Activated T-helper 1 cell treated with anti-CD3 and anti-CD28 coated beads, Interleukin-12 subunit alpha, Interleukin-12 subunit beta, Interleukin-2, Interleukin-4 antibody, amounts not matched to agents 30 ng/mL and 10 ng/mL and 1 ng/mL, durations not matched to agents 14 hours and 24 hours and 36 hours (primary cell): ENCODE results near the gene C11orf21. TPM values are rescaled to one million over a fixed set of nuclear protein-coding genes. Genes with fewer than 3 reads are reported as not detected.

Experiments used
- DNase-seq: peaks from one replicate; pipeline ENCODE4 v3.0.0; 2021; ENCODE audit warnings: low spot score
- H3K27ac Mint-ChIP-seq: one replicate; pipeline ENCODE4 v1.8.0; 2021; ENCODE audit warnings: mild to moderate bottlenecking, mixed read lengths
- H3K27me3 Mint-ChIP-seq: one replicate; pipeline ENCODE4 v1.8.0; 2022; ENCODE audit warnings: mild to moderate bottlenecking, moderate library complexity, mixed read lengths; ENCODE audit not compliant: insufficient read depth
- H3K36me3 Mint-ChIP-seq: one replicate; pipeline ENCODE4 v1.8.0; 2021; ENCODE audit warnings: low read depth, mixed read lengths
- H3K4me1 Mint-ChIP-seq: one replicate; pipeline ENCODE4 v1.8.0; 2021; ENCODE audit warnings: low read depth, mixed read lengths
- H3K4me3 Mint-ChIP-seq: one replicate; pipeline ENCODE4 v1.8.0; 2021; ENCODE audit warnings: mild to moderate bottlenecking, moderate library complexity, mixed read lengths
- H3K9me3 Mint-ChIP-seq: one replicate; pipeline ENCODE4 v1.8.0; 2021; ENCODE audit warnings: mixed read lengths
- intact Hi-C: fragments of 100-400 bp; cut with micrococcal nuclease; formaldehyde crosslinking; loops from one replicate; pipeline ENCODE4 v1.15.1; 2024
- total RNA-seq: library from RNA; stranded (reverse); gene quantifications from 2 replicates; pipeline ENCODE4 v1.2.3, GENCODE V29; 2022

Gene C11orf21
- total RNA-seq, 1 donor from 2014 or later, result 2.5 TPM

DNA sequence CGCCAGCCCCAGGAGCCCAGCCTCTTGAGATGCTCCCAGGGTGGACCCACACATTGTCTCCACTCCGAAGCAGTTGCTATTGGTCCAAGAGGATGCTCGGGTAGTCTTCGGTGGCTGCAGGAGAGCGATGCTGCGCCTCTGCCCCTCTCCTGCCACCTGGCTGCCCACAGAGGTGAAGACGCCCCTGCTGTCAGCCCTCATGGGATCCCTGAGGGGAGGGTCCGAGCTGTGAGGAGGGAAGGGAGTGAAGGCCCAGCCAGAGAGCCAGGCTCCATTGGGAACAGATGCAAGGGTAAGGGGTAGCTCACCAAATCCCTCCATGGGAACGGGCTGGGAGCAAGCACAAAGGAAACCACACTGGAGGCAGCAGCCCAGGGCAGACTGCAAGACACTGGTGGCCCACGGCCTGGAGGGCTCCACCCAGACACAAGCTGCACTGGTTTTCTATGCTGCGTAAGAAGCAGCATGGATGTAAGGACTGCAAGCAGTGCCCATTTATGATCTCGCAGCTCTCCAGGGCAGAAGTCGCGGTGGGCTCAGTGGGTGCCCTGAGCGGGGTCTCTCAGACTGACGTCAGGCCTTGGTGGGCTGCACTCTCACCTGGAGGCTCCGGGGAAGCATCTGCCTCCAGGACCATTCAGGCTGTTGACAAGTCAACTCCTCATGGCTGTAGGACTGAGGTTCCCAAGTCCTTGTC, 15.8 kb upstream of the C11orf21 start:
- H3K9me3 Mint-ChIP-seq, result no peaks in the 10 kb centered on the region
- no peaks in the 10 kb centered on the region for H3K4me1 Mint-ChIP-seq
- H3K27me3 Mint-ChIP-seq, result peaks cover 5% of the 10 kb centered on the region
- no peaks in the 10 kb centered on the region for H3K36me3 Mint-ChIP-seq
- no peak overlapping the region for H3K4me3 Mint-ChIP-seq
- intact Hi-C loops, result no loop called here
- H3K27ac Mint-ChIP-seq, result no peak overlapping the region
- DNase-seq, result no peak

DNA sequence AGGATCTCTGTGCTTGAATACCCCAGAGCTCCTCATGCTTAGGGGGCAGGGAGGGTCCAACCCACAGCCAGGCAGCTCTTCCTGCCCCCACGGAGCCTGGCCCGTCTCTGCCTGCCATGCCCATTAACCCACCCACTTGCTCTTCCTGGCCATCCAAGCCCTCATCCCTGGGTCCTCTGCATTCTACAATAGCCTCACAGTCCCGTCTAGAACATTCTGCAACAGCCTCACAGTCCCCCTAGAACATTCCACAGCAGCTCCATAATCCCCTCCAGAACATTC, 15.2 kb upstream of the C11orf21 start:
- peaks cover 5% of the 10 kb centered on the region for H3K27me3 Mint-ChIP-seq
- no peaks in the 10 kb centered on the region for H3K36me3 Mint-ChIP-seq

DNA sequence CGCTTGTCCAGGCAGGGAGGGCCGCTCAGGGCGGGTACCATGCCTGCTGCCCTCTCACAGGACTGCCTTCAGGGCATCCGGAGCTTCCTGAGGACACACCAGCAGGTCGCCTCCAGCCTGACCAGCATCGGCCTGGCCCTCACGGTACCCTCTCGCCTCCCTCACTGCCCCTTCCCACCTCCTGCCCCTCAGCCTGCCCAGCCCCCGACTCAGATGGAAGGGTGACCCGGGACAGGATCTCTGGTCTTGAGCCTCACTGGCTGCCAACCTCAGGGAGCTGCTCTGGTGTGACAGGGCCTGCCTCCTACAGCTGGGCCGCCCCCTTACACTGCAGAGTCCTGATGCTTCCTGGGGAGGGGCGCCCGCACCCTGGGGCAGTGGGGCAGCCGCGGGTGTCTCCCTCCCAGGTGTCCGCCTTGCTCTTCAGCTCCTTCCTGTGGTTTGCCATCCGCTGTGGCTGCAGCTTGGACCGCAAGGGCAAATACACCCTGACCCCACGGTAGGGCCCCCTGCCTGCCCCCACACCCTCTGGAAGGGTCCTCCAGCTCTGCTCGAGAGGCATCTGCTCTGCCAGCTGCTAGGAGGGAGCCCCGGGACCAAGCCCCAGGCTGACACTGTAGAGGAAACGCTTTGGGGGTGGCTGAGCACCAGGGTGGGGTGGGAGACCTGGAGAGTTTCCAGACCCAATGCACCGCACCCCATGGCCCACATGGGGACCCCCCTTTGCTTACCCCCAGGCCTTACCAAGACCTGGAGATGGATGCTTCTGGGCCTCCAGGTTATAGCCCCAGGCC, 14.6 kb upstream of the C11orf21 start:
- intact Hi-C loops, result no loop called here
- H3K4me1 Mint-ChIP-seq, result no peaks in the 10 kb centered on the region
- no peak for DNase-seq
- H3K27ac Mint-ChIP-seq, result no peak overlapping the region
- no peak overlapping the region for H3K4me3 Mint-ChIP-seq
- H3K36me3 Mint-ChIP-seq, result no peaks in the 10 kb centered on the region
- H3K27me3 Mint-ChIP-seq, result peaks cover 5% of the 10 kb centered on the region
- no peaks in the 10 kb centered on the region for H3K9me3 Mint-ChIP-seq

More for the DNA sequence above, 15.2 kb upstream of the C11orf21 start:
- Mint-ChIP-seq H3K27ac (no peak overlapping the region), H3K4me3 (no peak overlapping the region), H3K4me1 (no peaks in the 10 kb centered on the region), H3K9me3 (no peaks in the 10 kb centered on the region)
- intact Hi-C loops, result no loop called here
- no peak for DNase-seq

DNA sequence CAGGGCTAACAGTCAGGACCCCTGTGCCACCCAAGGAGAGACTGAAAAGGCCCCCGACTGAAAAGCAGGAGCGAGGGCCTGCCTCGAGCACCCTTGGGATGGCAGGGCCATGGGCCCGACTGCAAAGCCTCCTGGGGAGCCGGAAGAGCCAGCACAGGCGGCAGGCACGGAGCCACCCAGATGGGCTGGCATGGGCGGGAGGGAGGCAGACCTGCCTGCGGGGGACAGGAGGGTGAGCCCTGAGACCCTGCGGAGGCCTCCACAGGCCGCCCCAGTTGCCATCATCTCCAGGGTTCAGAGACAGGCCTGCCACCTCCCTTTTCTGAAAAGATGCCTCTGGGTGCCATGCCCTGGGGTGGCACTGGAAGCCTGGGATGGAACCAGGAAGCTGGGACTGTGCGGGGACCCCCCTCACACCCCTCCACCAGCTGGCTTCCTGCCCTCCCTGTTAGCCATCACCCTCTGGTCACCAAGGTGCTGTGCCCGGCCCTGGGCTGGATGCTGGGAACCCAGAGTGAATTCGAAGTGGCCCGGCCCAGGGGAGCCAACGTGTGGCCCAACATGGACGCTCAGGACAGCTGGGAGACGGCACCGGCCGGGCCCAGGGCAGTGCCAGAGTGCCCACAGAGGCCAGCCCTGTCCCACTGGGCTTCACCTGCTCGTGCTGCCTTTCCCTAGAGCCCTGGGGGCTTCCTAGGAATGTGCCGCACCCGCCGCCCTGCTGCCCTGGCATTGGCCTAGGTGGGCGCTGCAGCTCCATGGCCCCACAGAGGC, 13.9 kb upstream of the C11orf21 start:
- no peaks in the 10 kb centered on the region for H3K36me3 Mint-ChIP-seq
- H3K4me3 Mint-ChIP-seq, result no peak overlapping the region
- no peaks in the 10 kb centered on the region for H3K9me3 Mint-ChIP-seq
- no peak for DNase-seq
- intact Hi-C loops, result no loop called here
- no peak overlapping the region for H3K27ac Mint-ChIP-seq
- H3K27me3 Mint-ChIP-seq, result peaks cover 5% of the 10 kb centered on the region
- H3K4me1 Mint-ChIP-seq, result no peaks in the 10 kb centered on the region

DNA sequence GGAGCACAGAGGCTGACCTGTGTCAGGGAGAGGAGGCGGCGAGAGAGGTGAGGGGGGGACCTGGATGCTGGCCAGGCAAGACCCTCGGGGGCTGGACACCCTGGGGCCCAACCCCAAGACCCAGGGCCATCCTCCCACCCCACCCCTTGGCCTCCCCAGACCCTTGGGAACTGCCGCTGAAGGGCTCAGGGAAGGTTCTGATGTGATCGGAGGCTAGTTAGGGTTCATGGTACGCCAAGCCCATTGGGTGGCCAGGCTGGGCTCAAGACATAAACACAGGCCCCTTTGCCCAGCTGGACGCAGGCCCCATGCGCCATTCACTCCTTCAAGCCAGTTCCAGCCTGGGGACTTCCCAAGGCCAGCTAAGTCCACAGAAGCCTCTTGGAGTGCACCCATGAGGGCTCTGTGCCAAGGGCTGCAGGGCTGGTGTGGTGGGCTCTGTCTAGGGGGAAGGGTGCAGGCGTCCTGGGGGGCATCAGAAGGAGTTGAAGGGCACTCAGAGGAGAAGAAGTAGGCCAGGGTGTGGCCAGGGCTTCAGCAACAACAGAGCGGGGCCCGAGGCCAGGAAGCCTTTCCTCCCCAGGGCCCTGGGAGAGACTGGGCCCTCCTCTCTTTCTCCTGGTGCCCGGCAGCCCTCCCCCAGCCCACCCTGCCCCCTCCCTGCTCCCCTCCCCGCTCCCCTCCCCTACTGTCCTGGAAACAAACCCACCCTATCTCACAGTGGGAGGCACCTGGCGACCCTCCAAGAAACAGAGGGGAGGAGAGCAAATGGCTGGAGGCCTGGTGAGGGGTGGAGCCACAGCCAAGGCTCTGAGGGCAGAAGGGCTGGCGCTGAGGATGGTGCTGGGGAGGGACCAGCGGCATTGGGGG, 13.0 kb upstream of the C11orf21 start:
- no peak overlapping the region for H3K4me3 Mint-ChIP-seq
- no peaks in the 10 kb centered on the region for H3K9me3 Mint-ChIP-seq
- H3K36me3 Mint-ChIP-seq, result no peaks in the 10 kb centered on the region
- no peak for DNase-seq
- H3K4me1 Mint-ChIP-seq, result no peaks in the 10 kb centered on the region
- H3K27me3 Mint-ChIP-seq, result peaks cover 4% of the 10 kb centered on the region
- intact Hi-C loops, result no loop called here
- H3K27ac Mint-ChIP-seq, result no peak overlapping the region

DNA sequence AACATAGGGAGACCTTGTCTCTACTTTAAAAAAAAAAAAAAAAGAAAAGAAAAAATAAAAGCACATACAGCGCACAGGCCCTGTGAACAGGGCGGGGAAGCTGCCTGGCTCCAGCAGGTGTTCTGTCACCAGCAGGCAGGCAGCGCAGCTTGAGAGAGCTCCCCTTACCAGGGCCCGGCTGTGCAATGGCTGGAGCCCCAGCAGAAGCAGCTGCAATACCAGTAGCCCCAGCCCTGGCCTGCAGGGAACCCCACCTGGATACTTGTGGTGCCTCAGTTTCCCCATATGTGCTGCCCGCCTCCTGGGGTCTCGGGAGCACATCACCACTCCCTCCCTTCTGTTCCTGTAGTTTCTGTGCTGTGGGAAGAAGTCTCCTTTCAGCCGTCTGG, 12.4 kb upstream of the C11orf21 start:
- intact Hi-C loops, result no loop called here
- no peaks in the 10 kb centered on the region for H3K9me3 Mint-ChIP-seq
- DNase-seq, result no peak
- H3K36me3 Mint-ChIP-seq, result no peaks in the 10 kb centered on the region
- no peak overlapping the region for H3K27ac Mint-ChIP-seq
- H3K4me3 Mint-ChIP-seq, result no peak overlapping the region
- peaks cover 2% of the 10 kb centered on the region for H3K27me3 Mint-ChIP-seq
- H3K4me1 Mint-ChIP-seq, result no peaks in the 10 kb centered on the region

DNA sequence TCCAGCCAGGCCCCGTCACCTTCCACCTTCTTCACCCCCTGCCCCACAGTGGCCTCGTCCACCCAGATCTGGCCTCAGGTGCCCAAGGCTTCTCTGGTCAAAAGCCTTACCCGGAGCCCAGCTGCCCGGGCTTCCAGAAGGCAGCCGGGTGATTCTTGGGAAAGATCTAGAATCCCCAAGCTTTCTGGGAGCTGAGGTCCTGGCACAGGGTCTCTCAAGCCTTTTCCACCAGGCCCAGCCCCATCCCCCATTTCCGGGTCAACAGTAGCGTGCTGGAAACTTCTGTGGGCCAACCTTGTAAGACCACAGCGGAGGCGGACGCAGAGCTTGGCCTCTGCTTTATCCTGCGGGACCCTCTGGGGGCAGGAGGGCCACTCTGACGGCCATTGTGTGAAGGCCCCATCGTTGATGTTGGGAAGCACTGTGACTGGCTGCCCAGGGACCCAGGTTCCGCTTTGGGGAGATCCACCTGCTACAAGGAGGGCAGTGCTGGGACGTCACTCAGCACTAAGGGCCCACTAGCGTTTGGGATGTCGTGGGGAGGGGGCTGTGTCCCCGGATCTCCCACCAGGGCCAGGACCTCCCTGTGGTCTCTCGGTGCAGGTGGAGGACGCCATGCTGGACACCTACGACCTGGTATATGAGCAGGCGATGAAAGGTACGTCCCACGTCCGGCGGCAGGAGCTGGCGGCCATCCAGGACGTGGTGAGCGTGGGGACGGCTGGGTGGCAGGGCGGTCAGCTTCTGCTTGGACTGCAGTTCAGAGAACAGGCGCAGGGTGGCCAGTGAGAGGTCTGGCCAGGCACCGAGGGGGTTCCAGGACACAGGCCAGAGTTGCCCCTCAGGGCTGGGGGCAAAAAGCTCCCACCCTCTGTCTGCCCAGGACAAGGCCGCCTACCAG, 11.6 kb upstream of the C11orf21 start:
- no peak for DNase-seq
- H3K9me3 Mint-ChIP-seq, result no peaks in the 10 kb centered on the region
- H3K27ac Mint-ChIP-seq, result no peak overlapping the region
- intact Hi-C loops, result no loop called here
- H3K27me3 Mint-ChIP-seq, result peaks cover 2% of the 10 kb centered on the region
- no peak overlapping the region for H3K4me3 Mint-ChIP-seq
- H3K36me3 Mint-ChIP-seq, result no peaks in the 10 kb centered on the region
- no peaks in the 10 kb centered on the region for H3K4me1 Mint-ChIP-seq

DNA sequence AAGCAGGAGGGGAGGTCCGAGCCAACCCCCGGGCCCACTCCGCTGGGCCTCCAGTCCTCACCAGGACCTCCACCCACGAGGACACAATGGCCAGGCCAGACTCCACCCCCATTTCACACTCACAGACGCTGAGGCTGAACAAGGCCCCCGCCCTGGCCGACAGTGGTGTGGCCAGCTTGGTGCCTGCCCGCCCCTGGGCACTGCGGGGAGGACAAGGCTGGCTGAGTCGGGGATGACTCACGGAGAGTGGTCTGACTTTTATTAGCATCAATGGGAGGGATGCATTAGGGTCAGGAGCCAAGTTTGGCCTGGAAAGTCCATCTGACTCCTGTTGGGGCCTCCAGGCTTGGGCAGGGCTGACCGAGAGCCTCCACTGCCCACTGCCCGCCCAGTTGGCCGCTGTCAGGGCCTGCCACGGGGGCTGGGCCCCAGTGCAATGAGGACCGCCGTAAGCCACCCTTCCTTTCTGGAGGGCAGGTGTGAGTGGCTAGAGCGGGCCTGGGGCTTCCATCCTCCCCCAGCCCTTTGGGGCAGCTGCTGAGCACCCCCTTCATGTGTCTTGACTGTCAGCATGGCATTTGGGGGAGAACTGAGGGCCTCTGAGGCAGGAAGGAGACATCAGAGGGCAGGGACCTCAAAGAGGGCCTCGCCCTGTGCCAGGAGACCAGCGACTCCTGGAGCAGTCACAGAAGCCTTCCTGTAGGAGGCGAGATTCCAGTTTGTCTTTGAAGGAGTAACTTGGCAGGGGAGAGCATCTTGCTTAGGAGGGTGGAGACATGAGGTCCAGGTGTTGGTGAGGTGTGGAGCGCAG, 10.7 kb upstream of the C11orf21 start:
- Mint-ChIP-seq H3K9me3 (no peaks in the 10 kb centered on the region), H3K27me3 (no peaks in the 10 kb centered on the region), H3K36me3 (no peaks in the 10 kb centered on the region), H3K27ac (no peak overlapping the region), H3K4me1 (no peaks in the 10 kb centered on the region), H3K4me3 (no peak overlapping the region)
- no peak for DNase-seq
- intact Hi-C loops, result no loop called here

DNA sequence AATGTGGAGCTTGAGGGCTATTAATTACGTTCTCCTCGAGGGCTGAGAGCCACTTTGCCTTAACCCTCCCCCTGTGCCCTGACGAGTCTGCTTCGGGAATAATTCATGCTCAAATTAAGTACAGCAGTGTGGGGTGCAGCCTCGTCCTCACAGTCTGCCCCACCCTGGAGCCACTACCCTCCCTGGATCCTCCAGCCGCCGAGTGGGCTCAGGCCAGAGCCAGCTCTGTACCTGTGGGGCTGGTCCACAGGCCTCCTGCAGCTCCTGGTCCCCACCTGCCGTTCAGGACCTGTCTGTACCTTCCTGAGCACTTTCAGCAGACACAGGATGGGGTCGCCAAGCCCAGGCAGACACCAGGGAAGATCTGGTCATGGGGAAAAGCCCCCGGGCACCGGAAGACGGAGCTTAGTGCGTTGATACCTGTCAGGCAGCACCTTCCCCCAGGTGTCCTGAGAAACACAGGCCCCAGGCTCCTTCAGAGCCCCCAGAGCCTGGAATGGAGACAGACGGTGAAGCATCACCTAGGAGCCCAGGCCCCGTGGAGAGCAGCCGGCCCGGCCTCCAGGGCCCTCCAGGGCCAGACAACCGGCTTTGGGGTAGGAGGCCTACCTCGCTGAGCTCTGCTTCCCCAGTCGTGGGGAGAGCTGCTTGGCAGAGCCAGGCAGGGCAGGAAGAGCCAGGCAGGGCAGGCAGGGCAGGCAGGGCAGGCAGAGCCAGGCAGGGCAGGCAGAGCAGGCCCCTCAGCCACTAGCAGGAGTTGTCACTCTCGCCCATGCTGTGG, 9.8 kb upstream of the C11orf21 start:
- H3K27me3 Mint-ChIP-seq, result no peaks in the 10 kb centered on the region
- H3K4me1 Mint-ChIP-seq, result peaks cover under 1% of the 10 kb centered on the region
- no peaks in the 10 kb centered on the region for H3K36me3 Mint-ChIP-seq
- no peaks in the 10 kb centered on the region for H3K9me3 Mint-ChIP-seq
- intact Hi-C loops, result no loop called here
- H3K27ac Mint-ChIP-seq, result no peak overlapping the region
- no peak overlapping the region for H3K4me3 Mint-ChIP-seq
- DNase-seq, result no peak

DNA sequence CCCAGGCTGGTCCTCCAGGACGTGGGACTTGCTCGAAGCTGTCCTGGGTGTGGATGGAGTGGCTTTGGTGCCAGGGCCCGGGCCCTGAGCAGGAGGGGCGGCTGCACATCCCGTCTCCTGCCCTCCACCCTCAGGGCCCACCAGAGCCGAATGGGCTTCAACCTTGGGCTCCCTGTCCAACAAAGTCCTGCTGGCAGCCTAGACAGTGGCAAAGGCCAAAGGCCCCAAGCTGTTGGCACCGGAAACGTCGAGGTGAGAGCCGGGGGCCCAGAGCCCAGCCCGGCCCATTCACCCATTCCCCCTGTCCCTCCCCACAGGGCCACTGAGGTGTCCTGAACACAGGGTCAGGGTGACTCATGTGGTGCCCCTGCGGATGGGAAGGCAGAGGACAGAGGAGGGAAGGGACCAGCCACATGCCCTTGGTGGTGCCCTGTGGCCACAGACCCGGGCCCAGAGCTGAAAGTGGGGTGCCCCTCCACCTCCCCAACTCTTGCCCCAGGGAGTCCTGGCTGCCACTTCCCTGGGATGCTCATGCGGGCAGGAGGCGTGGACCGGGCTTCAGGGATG, 9.2 kb upstream of the C11orf21 start:
- no peaks in the 10 kb centered on the region for H3K27me3 Mint-ChIP-seq

More for the DNA sequence above, 9.2 kb upstream of the C11orf21 start:
- Mint-ChIP-seq H3K9me3 (no peaks in the 10 kb centered on the region), H3K4me3 (no peak overlapping the region), H3K27ac (no peak overlapping the region), H3K36me3 (no peaks in the 10 kb centered on the region), H3K4me1 (peaks cover 8% of the 10 kb centered on the region)
- no peak for DNase-seq
- intact Hi-C loops, result no loop called here
